WTC11 (cell line): ENCODE data around the gene ESR2. TPM values are rescaled to one million over a fixed set of nuclear protein-coding genes. Genes with fewer than 3 reads are reported as not detected.
"Not testable (repeated sequence)": the region's sequence is repeated elsewhere in the genome, so short reads cannot be mapped to it uniquely, and the experiment has no call there.

ENCODE experiments used
- ATAC-seq: fragments of 200-7000 bp; cut with Tn5 transposase; 2 replicates; pipeline ENCODE4 v1.10.0; 2021; ENCODE audit warnings: mild to moderate bottlenecking, moderate library complexity
- CTCF ChIA-PET: fragments of 300-600 bp; sonication (Branson Sonifier 250); formaldehyde crosslinking; loops from one replicate; lab custom pipeline; 2021; ENCODE audit warnings: antibody characterized with exemption; lab: Charles Lee
- POLR2A ChIA-PET: fragments of 350-600 bp; sonication (Branson Sonifier 250); formaldehyde crosslinking; loops from one replicate; lab custom pipeline; 2021; ENCODE audit warnings: antibody characterized with exemption; lab: Charles Lee
- DNase-seq: peaks from one replicate; pipeline ENCODE4 v3.0.0; 2021; ENCODE audit warnings: low spot score
- H3K27ac Mint-ChIP-seq: 2 replicates; pipeline ENCODE4 v1.8.0; 2021; ENCODE audit warnings: mixed read lengths
- H3K27me3 Mint-ChIP-seq: 2 replicates; pipeline ENCODE4 v1.8.0; 2021; ENCODE audit warnings: low read depth, mild to moderate bottlenecking, moderate library complexity, mixed read lengths
- H3K36me3 Mint-ChIP-seq: 2 replicates; pipeline ENCODE4 v1.8.0; 2021; ENCODE audit warnings: mixed read lengths
- H3K4me1 Mint-ChIP-seq: 2 replicates; pipeline ENCODE4 v1.8.0; 2022; ENCODE audit warnings: mixed read lengths
- H3K4me3 Mint-ChIP-seq: 2 replicates; pipeline ENCODE4 v1.8.0; 2021; ENCODE audit warnings: mild to moderate bottlenecking, moderate library complexity, mixed read lengths
- H3K9me3 Mint-ChIP-seq: 2 replicates; pipeline ENCODE4 v1.8.0; 2021; ENCODE audit warnings: mixed read lengths
- ETV6 ChIP-seq: sonication (generic); formaldehyde crosslinking; IDR thresholded peaks from 2 replicates; pipeline ENCODE4 v1.8.1; 2022; ENCODE audit warnings: mild to moderate bottlenecking, missing genetic modification reagents
- FOXJ3 ChIP-seq: sonication (generic); formaldehyde crosslinking; IDR thresholded peaks from 2 replicates; pipeline ENCODE4 v1.9.0; 2021; ENCODE audit warnings: missing genetic modification reagents, mild to moderate bottlenecking, borderline replicate concordance
- FOXK1 ChIP-seq: sonication (generic); formaldehyde crosslinking; IDR thresholded peaks from 2 replicates; pipeline ENCODE4 v1.8.0; 2022; ENCODE audit warnings: mild to moderate bottlenecking, moderate library complexity, missing genetic modification reagents
- GABPB1 ChIP-seq: sonication (generic); formaldehyde crosslinking; IDR thresholded peaks from 2 replicates; pipeline ENCODE4 v1.8.1; 2023; ENCODE audit warnings: mild to moderate bottlenecking, missing genetic modification reagents
- JAZF1 ChIP-seq: fragments of 250-450 bp; sonication (Bioruptor Pico); IDR thresholded peaks from 2 replicates; pipeline ENCODE4 v1.9.0; 2021; ENCODE audit warnings: moderate library complexity, mild to moderate bottlenecking, inconsistent platforms
- MYBL2 ChIP-seq: sonication (generic); formaldehyde crosslinking; IDR thresholded peaks from 2 replicates; pipeline ENCODE4 v1.8.1; 2023; ENCODE audit warnings: mild to moderate bottlenecking, moderate library complexity, missing genetic modification reagents
- NFATC4 ChIP-seq: fragments of 250-450 bp; sonication (Bioruptor Pico); IDR thresholded peaks from 2 replicates; pipeline ENCODE4 v1.9.0; 2021; ENCODE audit warnings: mild to moderate bottlenecking
- SMAD3 ChIP-seq: sonication (generic); formaldehyde crosslinking; IDR thresholded peaks from 2 replicates; pipeline ENCODE4 v1.8.0; 2022; ENCODE audit warnings: missing genetic modification reagents, mild to moderate bottlenecking, borderline replicate concordance
- SMAD4 ChIP-seq: sonication (generic); formaldehyde crosslinking; IDR thresholded peaks from 2 replicates; pipeline ENCODE4 v1.8.0; 2022; ENCODE audit warnings: mild to moderate bottlenecking, missing genetic modification reagents
- SP1 ChIP-seq: sonication (generic); formaldehyde crosslinking; conservative IDR thresholded peaks from 2 replicates; pipeline ENCODE4 v1.8.1; 2022; ENCODE audit warnings: missing genetic modification reagents
- TP53 ChIP-seq: sonication (generic); formaldehyde crosslinking; IDR thresholded peaks from 2 replicates; pipeline ENCODE4 v1.8.1; 2023; ENCODE audit warnings: mild to moderate bottlenecking, missing genetic modification reagents
- USF1 ChIP-seq: sonication (generic); formaldehyde crosslinking; IDR thresholded peaks from 2 replicates; pipeline ENCODE4 v1.8.0; 2022; ENCODE audit warnings: mild to moderate bottlenecking, missing genetic modification reagents
- ZBTB21 ChIP-seq: sonication (generic); formaldehyde crosslinking; IDR thresholded peaks from 2 replicates; pipeline ENCODE4 v1.8.1; 2023; ENCODE audit warnings: mild to moderate bottlenecking, missing genetic modification reagents, borderline replicate concordance
- ZMAT4 ChIP-seq: fragments of 250-450 bp; sonication (Bioruptor Pico); IDR thresholded peaks from 2 replicates; pipeline ENCODE4 v1.9.0; 2021; ENCODE audit warnings: mild to moderate bottlenecking
- ZNF121 ChIP-seq: sonication (generic); formaldehyde crosslinking; IDR thresholded peaks from 2 replicates; pipeline ENCODE4 v1.8.0; 2023; ENCODE audit warnings: missing genetic modification reagents
- ZNF281 ChIP-seq: sonication (generic); formaldehyde crosslinking; IDR thresholded peaks from 2 replicates; pipeline ENCODE4 v1.8.0; 2023; ENCODE audit warnings: mild to moderate bottlenecking, missing genetic modification reagents
- ZNF317 ChIP-seq: sonication (generic); formaldehyde crosslinking; IDR thresholded peaks from 2 replicates; pipeline ENCODE4 v1.8.1; 2023; ENCODE audit warnings: low read depth, mild to moderate bottlenecking, moderate library complexity, missing genetic modification reagents, borderline replicate concordance
- ZNF396 ChIP-seq: fragments of 250-450 bp; sonication (Bioruptor Pico); IDR thresholded peaks from 2 replicates; pipeline ENCODE4 v1.8.0; 2021; ENCODE audit warnings: mild to moderate bottlenecking, moderate library complexity, borderline replicate concordance
- total RNA-seq: library from RNA; stranded (reverse); gene quantifications from 3 replicates; pipeline ENCODE4 v1.2.3, GENCODE V29; 2021
- TF ChIP-seq, protein P1 (sequence below): sonication (generic); formaldehyde crosslinking; IDR thresholded peaks from 2 replicates; pipeline ENCODE4 v1.8.0; 2022; ENCODE audit warnings: mild to moderate bottlenecking, missing genetic modification reagents
- TF ChIP-seq, protein P2 (sequence below): sonication (generic); formaldehyde crosslinking; IDR thresholded peaks from 2 replicates; pipeline ENCODE4 v1.8.1; 2023; ENCODE audit warnings: mild to moderate bottlenecking, missing genetic modification reagents, moderate library complexity
- TF ChIP-seq, protein P3 (sequence below): sonication (generic); formaldehyde crosslinking; IDR thresholded peaks from 2 replicates; pipeline ENCODE4 v1.8.0; 2023; ENCODE audit warnings: missing genetic modification reagents, mild to moderate bottlenecking, borderline replicate concordance

ESR2 gene
- total RNA-seq, 1 experiment from 2014 or later, result 0.50 TPM

DNA sequence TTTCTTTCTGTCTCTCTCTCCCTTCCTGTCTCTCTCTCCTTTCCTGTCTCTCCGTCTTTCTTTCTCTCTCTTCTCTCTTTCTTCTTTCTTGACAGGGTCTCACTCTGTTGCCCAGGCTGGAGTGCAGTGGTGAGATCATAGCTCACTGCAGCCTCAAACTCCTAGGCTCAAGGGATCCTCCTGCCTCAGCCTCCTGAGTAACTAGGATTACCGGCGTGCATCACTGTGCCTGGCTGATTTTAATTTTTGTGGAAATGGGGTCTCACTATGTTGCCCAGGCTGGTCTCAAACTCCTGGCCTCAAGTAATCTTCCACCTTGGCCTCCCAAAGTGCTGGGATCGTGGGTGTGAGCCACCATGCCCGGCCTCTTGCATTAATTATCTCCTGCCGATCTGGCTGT is 83.3 kb downstream of the ESR2 start:
- POLR2A ChIA-PET, CTCF ChIA-PET, H3K27me3 Mint-ChIP-seq, H3K27ac Mint-ChIP-seq, H3K4me1 Mint-ChIP-seq, ATAC-seq, DNase-seq, H3K9me3 Mint-ChIP-seq, H3K4me3 Mint-ChIP-seq: not testable (repeated sequence)
- peaks cover 65% of the 10 kb centered on the region for H3K36me3 Mint-ChIP-seq
- peak; percentile 83 for TF ChIP-seq ZNF121 (CRISPR knock-in tag)

DNA sequence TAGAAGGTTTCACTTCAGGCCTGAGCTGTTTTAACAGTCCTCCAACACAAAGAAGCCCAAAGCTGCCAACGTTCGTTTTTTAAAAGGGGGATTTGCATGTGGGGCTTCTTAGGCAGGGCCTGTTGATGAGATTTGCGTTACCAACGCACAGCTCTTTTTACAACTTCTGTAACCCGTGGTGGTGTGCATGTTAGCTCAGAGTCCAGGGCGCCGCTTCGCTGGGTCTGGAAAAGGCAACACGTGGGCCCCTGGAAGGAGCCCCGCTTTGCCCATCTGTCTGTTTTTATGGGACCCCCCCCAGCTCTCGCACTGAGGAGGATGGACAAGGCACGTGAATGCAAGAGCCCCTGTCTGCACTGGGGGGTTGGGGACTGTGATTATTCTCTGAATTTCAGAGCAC is 84.0 kb downstream of the ESR2 start:
- ChIA-PET CTCF (interaction anchor here (1.1 kb wide), 1 partner anchor 93 kb away, joined by 4 read pairs; no protein-coding TSS in a partner anchor), POLR2A (no interaction called here)
- DNase-seq (no peak), ATAC-seq (no peak)
- TF ChIP-seq MYBL2 (CRISPR knock-in tag) (no peak), ZNF317 (CRISPR knock-in tag) (no peak), ZNF281 (CRISPR knock-in tag) (no peak), NFATC4 (CRISPR knock-in tag) (no peak), ZBTB21 (CRISPR knock-in tag) (no peak)
- TF ChIP-seq, protein P1, sequence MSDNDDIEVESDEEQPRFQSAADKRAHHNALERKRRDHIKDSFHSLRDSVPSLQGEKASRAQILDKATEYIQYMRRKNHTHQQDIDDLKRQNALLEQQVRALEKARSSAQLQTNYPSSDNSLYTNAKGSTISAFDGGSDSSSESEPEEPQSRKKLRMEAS (CRISPR knock-in tag), result no peak
- Mint-ChIP-seq H3K4me3 (no peak overlapping the region), H3K27ac (no peak overlapping the region), H3K27me3 (no peaks in the 10 kb centered on the region), H3K4me1 (peaks cover 8% of the 10 kb centered on the region), H3K36me3 (peaks cover 58% of the 10 kb centered on the region), H3K9me3 (no peaks in the 10 kb centered on the region)

DNA sequence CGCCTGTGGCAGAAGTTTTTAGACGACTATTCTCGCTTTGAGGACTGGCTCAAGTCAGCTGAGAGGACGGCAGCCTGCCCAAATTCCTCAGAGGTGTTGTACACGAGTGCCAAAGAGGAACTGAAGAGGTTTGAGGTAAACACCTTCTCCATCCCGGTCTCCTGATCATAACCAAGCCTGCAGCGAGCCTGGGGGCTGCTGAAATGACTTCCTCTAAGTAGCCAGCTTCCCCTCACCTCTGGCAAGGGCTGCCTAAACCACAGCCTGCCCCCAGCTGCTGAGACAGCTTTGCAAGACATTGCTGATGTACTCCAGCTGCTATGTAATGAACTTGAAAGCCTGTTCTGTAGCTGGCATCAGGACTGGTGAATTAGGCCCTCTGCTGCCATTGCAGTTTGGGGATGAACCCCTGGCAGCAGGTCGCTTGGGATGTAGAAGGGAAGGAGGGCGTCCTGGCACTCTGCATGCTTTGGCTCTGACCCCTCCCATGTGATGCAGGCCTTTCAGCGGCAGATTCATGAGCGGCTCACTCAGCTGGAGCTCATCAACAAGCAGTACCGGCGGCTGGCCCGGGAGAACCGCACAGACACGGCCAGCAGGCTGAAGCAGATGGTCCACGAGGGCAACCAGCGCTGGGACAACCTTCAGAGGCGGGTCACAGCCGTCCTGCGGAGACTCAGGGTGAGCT is 84.6 kb downstream of the ESR2 start:
- H3K27me3 Mint-ChIP-seq, result no peaks in the 10 kb centered on the region
- CTCF ChIA-PET, result interaction anchor here (1.1 kb wide), 1 partner anchor 94 kb away, joined by 4 read pairs; no protein-coding TSS in a partner anchor
- POLR2A ChIA-PET, result no interaction called here
- H3K27ac Mint-ChIP-seq, result no peak overlapping the region
- TF ChIP-seq FOXK1 (no peak), SMAD3 (CRISPR knock-in tag) (no peak), GABPB1 (CRISPR knock-in tag) (no peak), SP1 (CRISPR knock-in tag) (no peak), SMAD4 (CRISPR knock-in tag) (no peak), TP53 (CRISPR knock-in tag) (no peak), ETV6 (CRISPR knock-in tag) (no peak), ZNF396 (no peak), USF1 (no peak), ZMAT4 (no peak), FOXJ3 (CRISPR knock-in tag) (no peak), JAZF1 (CRISPR knock-in tag) (no peak)
- TF ChIP-seq, protein P2, sequence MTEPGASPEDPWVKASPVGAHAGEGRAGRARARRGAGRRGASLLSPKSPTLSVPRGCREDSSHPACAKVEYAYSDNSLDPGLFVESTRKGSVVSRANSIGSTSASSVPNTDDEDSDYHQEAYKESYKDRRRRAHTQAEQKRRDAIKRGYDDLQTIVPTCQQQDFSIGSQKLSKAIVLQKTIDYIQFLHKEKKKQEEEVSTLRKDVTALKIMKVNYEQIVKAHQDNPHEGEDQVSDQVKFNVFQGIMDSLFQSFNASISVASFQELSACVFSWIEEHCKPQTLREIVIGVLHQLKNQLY (CRISPR knock-in tag), result no peak
- TF ChIP-seq, protein P1 (CRISPR knock-in tag), result no peak
- TF ChIP-seq, protein P3, sequence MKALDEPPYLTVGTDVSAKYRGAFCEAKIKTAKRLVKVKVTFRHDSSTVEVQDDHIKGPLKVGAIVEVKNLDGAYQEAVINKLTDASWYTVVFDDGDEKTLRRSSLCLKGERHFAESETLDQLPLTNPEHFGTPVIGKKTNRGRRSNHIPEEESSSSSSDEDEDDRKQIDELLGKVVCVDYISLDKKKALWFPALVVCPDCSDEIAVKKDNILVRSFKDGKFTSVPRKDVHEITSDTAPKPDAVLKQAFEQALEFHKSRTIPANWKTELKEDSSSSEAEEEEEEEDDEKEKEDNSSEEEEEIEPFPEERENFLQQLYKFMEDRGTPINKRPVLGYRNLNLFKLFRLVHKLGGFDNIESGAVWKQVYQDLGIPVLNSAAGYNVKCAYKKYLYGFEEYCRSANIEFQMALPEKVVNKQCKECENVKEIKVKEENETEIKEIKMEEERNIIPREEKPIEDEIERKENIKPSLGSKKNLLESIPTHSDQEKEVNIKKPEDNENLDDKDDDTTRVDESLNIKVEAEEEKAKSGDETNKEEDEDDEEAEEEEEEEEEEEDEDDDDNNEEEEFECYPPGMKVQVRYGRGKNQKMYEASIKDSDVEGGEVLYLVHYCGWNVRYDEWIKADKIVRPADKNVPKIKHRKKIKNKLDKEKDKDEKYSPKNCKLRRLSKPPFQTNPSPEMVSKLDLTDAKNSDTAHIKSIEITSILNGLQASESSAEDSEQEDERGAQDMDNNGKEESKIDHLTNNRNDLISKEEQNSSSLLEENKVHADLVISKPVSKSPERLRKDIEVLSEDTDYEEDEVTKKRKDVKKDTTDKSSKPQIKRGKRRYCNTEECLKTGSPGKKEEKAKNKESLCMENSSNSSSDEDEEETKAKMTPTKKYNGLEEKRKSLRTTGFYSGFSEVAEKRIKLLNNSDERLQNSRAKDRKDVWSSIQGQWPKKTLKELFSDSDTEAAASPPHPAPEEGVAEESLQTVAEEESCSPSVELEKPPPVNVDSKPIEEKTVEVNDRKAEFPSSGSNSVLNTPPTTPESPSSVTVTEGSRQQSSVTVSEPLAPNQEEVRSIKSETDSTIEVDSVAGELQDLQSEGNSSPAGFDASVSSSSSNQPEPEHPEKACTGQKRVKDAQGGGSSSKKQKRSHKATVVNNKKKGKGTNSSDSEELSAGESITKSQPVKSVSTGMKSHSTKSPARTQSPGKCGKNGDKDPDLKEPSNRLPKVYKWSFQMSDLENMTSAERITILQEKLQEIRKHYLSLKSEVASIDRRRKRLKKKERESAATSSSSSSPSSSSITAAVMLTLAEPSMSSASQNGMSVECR (CRISPR knock-in tag), result no peak
- ATAC-seq (no peak; the same call in 1 of the 2 replicates), DNase-seq (no peak)
- peaks cover 8% of the 10 kb centered on the region for H3K4me1 Mint-ChIP-seq
- peaks cover 52% of the 10 kb centered on the region for H3K36me3 Mint-ChIP-seq
- H3K4me3 Mint-ChIP-seq, result no peak overlapping the region
- no peaks in the 10 kb centered on the region for H3K9me3 Mint-ChIP-seq
